H9 (cell line): ENCODE data around the gene MYO15B. TPM values are rescaled to one million over a fixed set of nuclear protein-coding genes. Genes with fewer than 3 reads are reported as not detected.

Experiments used
- DNase-seq: peaks from one replicate; pipeline ENCODE4 v3.0.0-alpha.2; 2017
- H2AFZ ChIP-seq: one replicate; pipeline ENCODE4 v1.6.1; 2013; ENCODE audit warnings: mild to moderate bottlenecking, low read length, control low read depth, moderate library complexity
- H2AK5ac ChIP-seq: 2 replicates; pipeline ENCODE4 v1.6.1; 2013; ENCODE audit warnings: low read length, control low read depth, mixed read lengths; ENCODE audit not compliant: insufficient read length
- H2BK120ac ChIP-seq: one replicate; pipeline ENCODE4 v1.6.1; 2013; ENCODE audit warnings: low read depth, mild to moderate bottlenecking, low read length, control low read depth, inconsistent platforms; ENCODE audit not compliant: poor library complexity, severe bottlenecking
- H2BK12ac ChIP-seq: 2 replicates; pipeline ENCODE4 v1.6.1; 2013; ENCODE audit warnings: low read length, control low read depth, mixed read lengths, low read depth; ENCODE audit not compliant: insufficient read length
- H2BK15ac ChIP-seq: 2 replicates; pipeline ENCODE4 v1.6.1; 2013; ENCODE audit warnings: low read depth, low read length, control low read depth
- H2BK20ac ChIP-seq: one replicate; pipeline ENCODE4 v1.6.1; 2013; ENCODE audit warnings: low read depth, mild to moderate bottlenecking, low read length, control low read depth, inconsistent platforms; ENCODE audit not compliant: poor library complexity, severe bottlenecking
- H2BK5ac ChIP-seq: 2 replicates; pipeline ENCODE4 v1.6.1; 2013; ENCODE audit warnings: low read length, control low read depth, mixed read lengths; ENCODE audit not compliant: insufficient read length
- H3K14ac ChIP-seq: 2 replicates; pipeline ENCODE4 v1.6.1; 2013; ENCODE audit warnings: low read length, control low read depth; ENCODE audit not compliant: insufficient read depth
- H3K18ac ChIP-seq: 2 replicates; pipeline ENCODE4 v1.6.1; 2013; ENCODE audit warnings: low read depth, mild to moderate bottlenecking, mixed read lengths, low read length, control low read depth; ENCODE audit not compliant: insufficient read length
- H3K23ac ChIP-seq: 2 replicates; pipeline ENCODE4 v1.6.1; 2013; ENCODE audit warnings: low read length, control low read depth, mixed read lengths, low read depth; ENCODE audit not compliant: insufficient read length
- H3K23me2 ChIP-seq: 2 replicates; pipeline ENCODE4 v1.6.1; 2013; ENCODE audit warnings: low read depth, mild to moderate bottlenecking, mixed read lengths, low read length, control low read depth; ENCODE audit not compliant: insufficient read length, poor library complexity, severe bottlenecking
- H3K27ac ChIP-seq: 2 replicates; pipeline ENCODE4 v1.5.1; 2013; ENCODE audit warnings: low read length, control low read depth, mixed read lengths, low read depth; ENCODE audit not compliant: insufficient read length
- H3K27me3 ChIP-seq: 2 replicates; pipeline ENCODE4 v1.6.1; 2013; ENCODE audit warnings: low read length, control low read depth, inconsistent platforms; ENCODE audit not compliant: insufficient read depth
- H3K4ac ChIP-seq: 2 replicates; pipeline ENCODE4 v1.6.1; 2013; ENCODE audit warnings: low read depth, mild to moderate bottlenecking, control low read depth, inconsistent platforms, low read length, moderate library complexity
- H3K4me1 ChIP-seq: 2 replicates; pipeline ENCODE4 v1.6.1; 2013; ENCODE audit warnings: low read length, control low read depth, inconsistent platforms; ENCODE audit not compliant: insufficient read depth
- H3K4me2 ChIP-seq: 2 replicates; pipeline ENCODE4 v1.6.1; 2013; ENCODE audit warnings: low read length, control low read depth, mixed read lengths; ENCODE audit not compliant: insufficient read length, insufficient read depth
- H3K56ac ChIP-seq: 2 replicates; pipeline ENCODE4 v1.6.1; 2013; ENCODE audit warnings: low read depth, mild to moderate bottlenecking, mixed read lengths, low read length, control low read depth; ENCODE audit not compliant: insufficient read length
- H3K79me1 ChIP-seq: 2 replicates; pipeline ENCODE4 v1.6.1; 2013; ENCODE audit warnings: low read depth, mild to moderate bottlenecking, moderate library complexity, low read length, control low read depth, inconsistent platforms; ENCODE audit not compliant: insufficient read depth, poor library complexity, severe bottlenecking
- H3K79me2 ChIP-seq: 2 replicates; pipeline ENCODE4 v1.6.1; 2013; ENCODE audit warnings: low read length, control low read depth, inconsistent platforms; ENCODE audit not compliant: insufficient read depth
- H3K9ac ChIP-seq: 2 replicates; pipeline ENCODE4 v1.6.1; 2013; ENCODE audit warnings: low read length, control low read depth, mixed read lengths; ENCODE audit not compliant: insufficient read length; ENCODE audit errors: extremely low read depth
- H3K9me3 ChIP-seq: one replicate; pipeline ENCODE4 v1.6.1; 2013; ENCODE audit warnings: low read depth, low read length, inconsistent platforms; ENCODE audit not compliant: control insufficient read depth
- H3T11ph ChIP-seq: one replicate; pipeline ENCODE4 v1.6.1; 2013; ENCODE audit warnings: mild to moderate bottlenecking, low read length, control low read depth, inconsistent platforms
- H4K20me1 ChIP-seq: one replicate; pipeline ENCODE4 v1.6.1; 2013; ENCODE audit not compliant: control insufficient read depth, insufficient read length, insufficient read depth
- H4K5ac ChIP-seq: 2 replicates; pipeline ENCODE4 v1.6.1; 2013; ENCODE audit warnings: low read depth, mild to moderate bottlenecking, mixed read lengths, low read length, control low read depth; ENCODE audit not compliant: insufficient read length
- H4K8ac ChIP-seq: replicated peaks from 2 replicates; pipeline ENCODE4 v1.6.1; 2013; ENCODE audit warnings: low read length, control low read depth, mixed read lengths, low read depth; ENCODE audit not compliant: insufficient read length
- H4K91ac ChIP-seq: 2 replicates; pipeline ENCODE4 v1.6.1; 2013; ENCODE audit warnings: low read depth, mild to moderate bottlenecking, moderate library complexity, mixed read lengths, low read length, control low read depth; ENCODE audit not compliant: insufficient read length
- H3K27ac Mint-ChIP-seq, 3 experiments: 2 replicates in 2 of 3; 3 replicates in 1 of 3; pipeline ENCODE4 v1.8.0; 2020 to 2021; ENCODE audit warnings: mixed read lengths in 3 of 3, mild to moderate bottlenecking in 1 of 3, moderate library complexity in 1 of 3
- H3K27me3 Mint-ChIP-seq: 2 replicates; pipeline ENCODE4 v1.8.0; 2021; ENCODE audit warnings: low read depth, mild to moderate bottlenecking, moderate library complexity, mixed read lengths
- H3K36me3 Mint-ChIP-seq, 3 experiments: 2 replicates in 2 of 3; 3 replicates in 1 of 3; pipeline ENCODE4 v1.8.0; 2020 to 2021; ENCODE audit warnings: low read depth in 3 of 3, mixed read lengths in 3 of 3; ENCODE audit not compliant: insufficient read depth in 1 of 3
- H3K4me1 Mint-ChIP-seq, 2 experiments: 2 replicates each; pipeline ENCODE4 v1.8.0; 2020; ENCODE audit warnings: mixed read lengths in 2 of 2
- H3K4me3 Mint-ChIP-seq, 2 experiments: 2 replicates in 1 of 2; 3 replicates in 1 of 2; pipeline ENCODE4 v1.8.0; 2020 to 2021; ENCODE audit warnings: mild to moderate bottlenecking in 2 of 2, mixed read lengths in 2 of 2, moderate library complexity in 1 of 2
- H3K9me3 Mint-ChIP-seq, 2 experiments: 2 replicates in 1 of 2; 3 replicates in 1 of 2; pipeline ENCODE4 v1.8.0; 2020; ENCODE audit warnings: mild to moderate bottlenecking in 2 of 2, mixed read lengths in 2 of 2, moderate library complexity in 1 of 2
- WGBS: extraction: QIAGEN DNeasy Blood & Tissue Kit; methylation state at CpG from one replicate; pipeline ENCODE4 v1.1.7; 2013; ENCODE audit warnings: missing lambda C conversion rate, low lambda C conversion rate, mixed read lengths; ENCODE audit not compliant: insufficient read length; ENCODE audit errors: extremely low coverage; 5-methylcytosine and 5-hydroxymethylcytosine counted together
- total RNA-seq: library from RNA; stranded (reverse); gene quantifications from 2 replicates; pipeline ENCODE4 v1.2.1, GENCODE V29; 2021
- TF ChIP-seq, protein P1 (sequence below): fragments of 200-600 bp; sonication (generic); conservative IDR thresholded peaks from 3 replicates; pipeline ENCODE4 v1.8.0; 2021; ENCODE audit warnings: antibody characterized with exemption, mild to moderate bottlenecking

The MYO15B gene
- total RNA-seq, 1 experiment from 2014 or later: 41.9 TPM

DNA sequence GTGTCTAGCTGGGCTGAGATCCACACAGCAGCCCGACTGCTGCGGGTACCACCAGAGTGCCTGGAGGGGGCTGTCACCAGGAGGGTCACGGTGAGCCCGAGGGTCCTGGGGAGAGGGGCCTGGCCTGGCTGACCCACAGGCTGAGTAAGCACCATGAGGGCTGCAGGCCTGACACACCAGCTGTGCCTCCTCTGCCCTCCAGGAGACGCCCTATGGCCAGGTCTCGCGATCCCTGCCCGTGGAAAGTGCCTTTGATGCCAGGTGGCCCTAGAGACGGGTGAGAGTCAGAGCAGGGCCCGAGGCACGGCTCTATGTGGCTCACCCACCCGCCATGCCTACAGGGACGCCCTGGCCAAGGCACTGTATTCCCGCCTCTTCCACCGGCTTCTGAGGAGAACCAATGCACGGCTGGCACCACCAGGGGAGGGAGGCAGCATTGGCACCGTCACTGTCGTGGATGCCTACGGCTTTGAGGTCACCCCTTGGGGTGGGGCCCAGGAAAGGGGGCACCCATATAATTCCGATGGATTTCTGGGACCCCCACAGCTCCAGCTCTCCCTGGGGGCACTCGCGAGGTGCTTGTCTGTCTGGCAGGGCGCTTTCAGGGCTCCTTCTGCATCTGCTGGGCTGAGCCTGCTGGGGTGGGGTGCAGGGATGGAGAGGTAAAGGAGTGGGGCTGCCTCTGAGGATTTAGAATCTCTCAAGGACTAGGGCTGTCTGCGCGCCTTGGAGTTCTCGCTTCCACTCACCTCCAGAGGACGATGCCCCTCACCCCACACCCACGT is 7.1 kb downstream of the MYO15B start:
- H2AFZ ChIP-seq: no peak overlapping the region
- no peak overlapping the region for H2AK5ac ChIP-seq
- no peak overlapping the region for H3K4me2 ChIP-seq
- no peak overlapping the region for H2BK120ac ChIP-seq
- no peak overlapping the region for H4K91ac ChIP-seq
- Mint-ChIP-seq H3K27ac (peak overlapping the region in 1 of 3 experiments; percentile 62; a peak in 1 of 7 replicates), H3K4me1 (no peaks in the 10 kb centered on the region), H3K27me3 (no peaks in the 10 kb centered on the region; the same call in 1 of the 2 replicates), H3K36me3 (no peaks in the 10 kb centered on the region; a peak in 1 of 7 replicates), H3K4me3 (no peak overlapping the region), H3K9me3 (no peaks in the 10 kb centered on the region)
- no peak overlapping the region for H2BK20ac ChIP-seq
- no peaks in the 10 kb centered on the region for H3K79me2 ChIP-seq
- no peak overlapping the region for H3K4ac ChIP-seq
- H2BK15ac ChIP-seq: no peak overlapping the region
- H3K27ac ChIP-seq: no peak overlapping the region
- no peaks in the 10 kb centered on the region for H3K23me2 ChIP-seq
- no peak overlapping the region for H3T11ph ChIP-seq
- no peaks in the 10 kb centered on the region for H3K79me1 ChIP-seq
- H2BK5ac ChIP-seq: peak overlapping the region; percentile 25
- no CpG with 5 or more reads among the region's 28 CpGs for WGBS
- no peak overlapping the region for H3K9ac ChIP-seq
- TF ChIP-seq, protein P1, sequence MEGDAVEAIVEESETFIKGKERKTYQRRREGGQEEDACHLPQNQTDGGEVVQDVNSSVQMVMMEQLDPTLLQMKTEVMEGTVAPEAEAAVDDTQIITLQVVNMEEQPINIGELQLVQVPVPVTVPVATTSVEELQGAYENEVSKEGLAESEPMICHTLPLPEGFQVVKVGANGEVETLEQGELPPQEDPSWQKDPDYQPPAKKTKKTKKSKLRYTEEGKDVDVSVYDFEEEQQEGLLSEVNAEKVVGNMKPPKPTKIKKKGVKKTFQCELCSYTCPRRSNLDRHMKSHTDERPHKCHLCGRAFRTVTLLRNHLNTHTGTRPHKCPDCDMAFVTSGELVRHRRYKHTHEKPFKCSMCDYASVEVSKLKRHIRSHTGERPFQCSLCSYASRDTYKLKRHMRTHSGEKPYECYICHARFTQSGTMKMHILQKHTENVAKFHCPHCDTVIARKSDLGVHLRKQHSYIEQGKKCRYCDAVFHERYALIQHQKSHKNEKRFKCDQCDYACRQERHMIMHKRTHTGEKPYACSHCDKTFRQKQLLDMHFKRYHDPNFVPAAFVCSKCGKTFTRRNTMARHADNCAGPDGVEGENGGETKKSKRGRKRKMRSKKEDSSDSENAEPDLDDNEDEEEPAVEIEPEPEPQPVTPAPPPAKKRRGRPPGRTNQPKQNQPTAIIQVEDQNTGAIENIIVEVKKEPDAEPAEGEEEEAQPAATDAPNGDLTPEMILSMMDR: no peak
- H4K20me1 ChIP-seq: no peaks in the 10 kb centered on the region
- H3K14ac ChIP-seq: no peak overlapping the region
- H4K8ac ChIP-seq: no peak overlapping the region
- H3K23ac ChIP-seq: no peak overlapping the region
- no peaks in the 10 kb centered on the region for H3K4me1 ChIP-seq
- H3K18ac ChIP-seq: no peak overlapping the region
- no peak overlapping the region for H3K56ac ChIP-seq
- no peak overlapping the region for H4K5ac ChIP-seq
- no peaks in the 10 kb centered on the region for H3K9me3 ChIP-seq
- DNase-seq: peak; percentile 53
- H2BK12ac ChIP-seq: no peak overlapping the region
- H3K27me3 ChIP-seq: no peaks in the 10 kb centered on the region
